SK-N-DZ (cell line): ENCODE results near the gene SLC35D1. TPM values are rescaled to one million over a fixed set of nuclear protein-coding genes. Genes with fewer than 3 reads are reported as not detected.
"Not testable (repeated sequence)": the region's sequence is repeated elsewhere in the genome, so short reads cannot be mapped to it uniquely, and the experiment has no call there.

Experiments used
- DNase-seq: peaks from one replicate; pipeline ENCODE4 v3.0.0-alpha.2; 2015; ENCODE audit warnings: low spot score
- polyA plus RNA-seq, 2 experiments: library from polyadenylated mRNA; depleted of rRNA; stranded (reverse); fragments of >200 nt; gene quantifications; 2 replicates each; pipeline ENCODE4 v1.2.3, GENCODE V29; 2014

The SLC35D1 gene
- polyA plus RNA-seq (2014; cell fraction: cytosol; rRNA removed) = 3.9 and 4.1 TPM in 2 replicates
- 6.7 and 6.9 TPM in 2 replicates for polyA plus RNA-seq (2014; cell fraction: nucleus; rRNA removed)

DNA sequence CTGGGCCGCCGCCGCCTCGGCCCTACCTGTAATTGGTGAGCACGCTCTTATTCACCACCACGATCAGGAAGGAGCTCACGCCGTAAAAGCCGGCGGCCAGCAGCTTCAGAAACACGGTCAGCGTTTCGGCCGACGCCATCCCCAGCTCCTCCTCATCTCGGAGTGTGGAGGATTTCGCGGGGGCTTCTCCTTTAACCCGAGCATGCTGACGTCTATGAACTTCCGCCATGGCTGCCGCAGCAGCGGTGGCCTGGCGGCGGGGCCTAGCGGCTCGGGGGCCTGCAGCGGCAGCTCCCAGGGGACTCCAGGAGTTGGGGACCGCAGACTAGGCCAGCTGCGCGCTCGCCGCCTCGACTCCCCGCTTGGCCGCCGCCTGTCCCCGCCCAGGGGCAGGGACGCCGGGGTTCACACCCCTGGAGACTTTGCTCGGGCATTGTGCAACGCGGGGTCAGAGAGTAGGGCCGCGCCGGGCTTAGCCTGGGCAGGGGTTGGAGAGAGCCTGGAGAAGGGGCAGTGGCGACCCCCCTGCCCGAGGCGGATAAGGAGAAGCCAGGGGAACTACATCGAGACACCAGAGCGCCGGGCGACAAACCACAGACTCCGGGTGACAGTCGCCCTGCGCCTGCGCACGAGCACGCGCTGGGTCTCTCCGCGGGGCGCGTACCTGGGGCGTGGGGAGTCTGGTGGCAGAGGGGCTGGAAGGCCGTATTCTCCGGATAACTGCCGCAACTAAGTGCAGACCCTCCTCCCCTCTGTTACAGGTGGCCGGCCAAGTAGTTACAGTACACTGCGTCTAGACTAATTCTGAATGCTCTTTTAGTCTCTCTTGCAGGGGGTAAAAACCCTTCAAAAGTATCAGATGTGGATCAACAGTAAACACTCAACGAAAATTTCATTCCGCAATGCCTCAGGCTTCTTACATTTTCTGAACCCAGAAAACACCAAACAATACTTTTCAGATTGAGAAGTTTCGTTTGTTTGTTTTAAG lies at the start of gene SLC35D1:
SLC35D1 (minus strand) TSS at position 364 of the 988 bp plus-strand sequence; CDS start at position 229, 135 bp downstream.
- peak; percentile 91 for DNase-seq

DNA sequence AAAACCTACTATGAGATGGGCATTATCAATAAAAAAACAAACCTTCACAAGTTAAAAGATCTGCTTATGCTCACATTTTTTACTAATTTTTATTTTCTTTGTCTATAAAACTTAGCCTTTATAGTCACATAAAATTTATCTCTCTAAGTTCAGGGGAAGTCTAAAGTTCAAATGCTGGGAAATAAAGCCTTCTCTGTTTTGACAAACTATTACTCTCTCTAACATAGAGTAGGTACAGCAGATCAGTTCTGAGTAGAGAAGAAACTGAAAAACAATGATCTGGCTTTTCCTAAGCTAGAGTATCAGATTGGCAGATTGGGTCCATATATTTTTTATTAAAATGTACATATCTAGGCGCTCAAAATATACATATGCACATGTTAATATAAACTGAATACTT lies 49.6 kb upstream of the SLC35D1 start:
- DNase-seq = no peak

DNA sequence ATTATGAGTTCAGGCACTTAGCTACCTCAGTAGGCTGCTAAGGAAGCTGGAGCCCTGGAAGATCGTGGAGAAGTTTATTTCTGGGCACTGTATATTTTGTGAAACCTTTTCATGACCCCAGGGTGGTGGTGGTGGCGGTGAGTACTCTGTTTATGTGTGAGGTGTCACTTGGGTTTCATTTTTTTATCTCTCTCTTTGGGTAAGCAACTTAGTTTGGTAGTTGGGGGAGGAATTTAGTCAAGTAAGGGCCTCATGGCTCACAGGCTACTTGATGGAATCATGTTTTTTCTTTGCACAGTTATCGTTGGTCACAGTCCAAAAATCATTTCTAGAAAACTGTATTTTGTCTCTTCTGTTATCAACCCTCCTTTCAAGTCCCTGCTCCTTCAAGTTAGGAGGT lies 46.9 kb upstream of the SLC35D1 start:
- no peak for DNase-seq

DNA sequence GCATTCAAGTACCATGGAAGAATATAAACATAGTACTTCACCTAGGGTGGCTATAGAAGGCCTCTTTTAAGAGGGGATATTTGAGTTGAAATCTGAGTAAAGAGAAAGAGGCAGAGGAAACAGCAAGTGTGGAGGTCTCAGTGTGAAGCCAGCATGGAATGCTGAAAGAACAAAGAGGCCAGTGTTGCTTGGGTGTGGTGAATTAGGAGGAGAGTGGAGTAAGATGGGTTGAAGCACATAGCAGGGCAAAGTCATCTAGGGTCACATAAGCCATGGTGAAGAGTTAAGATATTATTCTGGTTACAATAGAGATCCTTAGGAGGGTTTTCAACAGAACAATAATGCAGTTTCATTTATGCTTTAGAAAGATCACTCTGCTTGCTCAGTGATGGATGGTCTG lies 43.4 kb upstream of the SLC35D1 start:
- no peak for DNase-seq

DNA sequence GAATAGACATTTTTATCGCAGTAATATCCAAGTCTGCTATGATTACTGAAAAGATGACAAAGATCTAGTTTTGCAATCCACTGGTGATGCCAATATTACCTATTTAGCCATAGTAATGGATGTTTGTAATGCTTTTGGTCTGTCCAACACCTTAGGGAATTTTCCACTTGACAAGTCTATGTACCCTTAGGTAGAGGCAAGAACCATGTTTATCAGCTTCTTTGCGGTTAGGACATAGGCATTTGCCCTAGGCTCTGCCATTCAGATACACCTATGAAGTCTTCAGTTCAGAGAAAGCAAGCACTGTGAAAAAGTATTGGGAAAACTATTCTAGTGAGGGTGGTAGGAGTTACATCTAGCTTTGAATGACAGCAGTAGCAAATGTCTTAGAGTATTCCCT lies 40.2 kb upstream of the SLC35D1 start:
- DNase-seq = no peak

DNA sequence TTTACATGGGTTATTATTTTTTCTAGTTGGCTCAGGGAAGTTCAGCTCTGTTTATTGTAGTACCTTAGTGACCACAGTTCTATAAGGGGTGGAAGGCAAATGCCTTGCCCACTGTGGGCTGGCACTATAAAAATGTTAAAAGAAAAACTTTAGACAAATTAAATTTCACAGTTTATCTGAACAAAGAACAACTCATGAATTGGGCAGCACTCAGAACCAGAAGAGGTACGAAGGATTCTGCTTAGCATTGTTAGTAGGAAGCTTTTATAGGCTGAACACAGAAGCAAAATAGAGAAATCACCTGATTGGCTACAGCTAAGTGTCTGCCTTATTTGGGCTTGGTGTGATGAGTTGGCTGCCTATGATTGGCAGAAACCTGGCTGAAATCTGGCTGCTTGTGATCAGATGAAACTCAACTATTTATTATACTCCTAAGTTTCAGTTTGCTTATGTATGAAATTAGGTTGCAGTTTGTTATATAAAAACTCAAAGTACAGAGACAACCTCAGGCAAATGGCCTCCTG lies 35.8 kb upstream of the SLC35D1 start:
- no peak for DNase-seq

DNA sequence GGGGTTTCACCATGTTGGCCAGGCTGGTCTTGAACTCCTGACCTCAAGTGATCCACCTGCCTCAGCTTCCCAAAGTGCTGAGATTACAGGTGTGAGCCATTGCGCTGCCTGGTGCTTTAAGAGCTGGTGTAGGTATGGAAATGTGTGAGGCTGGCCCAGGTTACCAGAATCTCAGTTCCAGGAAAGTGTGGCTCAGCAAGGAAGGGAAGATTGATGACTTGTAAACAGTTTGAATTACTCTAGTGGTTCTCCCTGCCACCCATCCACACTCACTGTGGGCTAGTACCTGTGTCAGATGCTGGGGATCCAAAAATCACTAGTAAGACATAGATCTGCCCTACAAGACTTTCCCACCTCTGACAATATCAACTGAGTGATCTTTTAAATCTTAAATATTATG lies 34.5 kb upstream of the SLC35D1 start:
- no peak for DNase-seq

DNA sequence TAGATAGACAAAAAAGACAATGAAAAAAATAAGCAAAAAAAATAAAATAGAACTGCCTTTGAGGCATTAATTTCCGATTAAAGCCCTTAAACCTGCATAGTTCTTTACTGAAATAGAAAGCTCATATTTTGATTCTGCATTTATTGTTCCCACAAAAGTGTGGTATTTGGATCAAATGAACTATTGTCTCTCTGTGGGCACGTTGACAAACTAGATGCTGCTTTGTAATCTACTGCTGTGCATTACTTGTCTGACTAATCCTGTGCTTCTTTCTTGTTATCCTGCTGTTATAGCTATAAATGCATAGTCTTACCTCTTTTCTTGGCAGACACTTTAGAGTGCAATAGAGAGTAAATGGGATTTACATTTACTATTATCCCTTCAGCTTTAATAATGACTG lies 31.4 kb upstream of the SLC35D1 start:
- DNase-seq = no peak

DNA sequence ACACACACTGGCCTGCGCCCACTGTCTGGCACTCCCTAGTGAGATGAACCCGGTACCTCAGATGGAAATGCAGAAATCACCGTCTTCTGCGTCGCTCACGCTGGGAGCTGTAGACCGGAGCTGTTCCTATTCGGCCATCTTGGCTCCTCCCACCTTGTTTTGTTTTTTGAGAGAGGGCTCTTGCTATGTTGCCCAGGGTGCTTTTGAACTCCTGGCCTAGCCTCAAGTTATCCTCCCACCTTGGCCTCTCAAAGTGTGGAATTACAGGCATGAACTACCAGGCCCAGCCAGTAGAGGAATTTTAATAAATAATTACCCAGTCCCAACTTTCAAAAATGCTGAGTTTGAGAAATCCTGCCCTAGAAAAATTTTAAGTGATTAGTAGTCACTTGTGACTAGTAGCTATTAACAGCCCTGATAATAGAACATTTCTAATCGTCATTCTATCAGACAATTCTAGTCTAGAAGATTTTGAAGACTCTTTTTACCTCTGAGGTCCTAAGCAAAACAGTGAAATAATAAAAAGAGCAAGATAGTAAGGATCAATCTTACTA lies 30.9 kb upstream of the SLC35D1 start:
- no peak for DNase-seq

DNA sequence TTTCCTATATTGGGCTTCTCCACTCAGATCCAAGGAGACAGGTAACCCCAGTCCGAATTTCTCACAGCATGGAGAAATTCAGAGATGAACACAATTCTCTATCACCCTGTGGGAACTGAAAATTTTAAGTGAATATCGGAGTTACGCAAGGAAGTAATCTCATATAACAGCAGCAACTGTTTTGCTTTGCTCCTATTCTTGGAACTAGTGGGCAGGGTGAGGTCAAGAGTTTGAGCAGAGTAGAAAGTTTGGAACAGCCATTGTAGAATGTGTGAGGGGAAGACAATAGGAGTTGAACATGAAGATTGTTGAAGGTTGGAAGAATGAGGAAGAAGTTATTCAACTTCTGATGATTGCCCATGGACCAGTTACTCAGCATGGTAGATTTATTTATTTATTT lies 24.3 kb upstream of the SLC35D1 start:
- no peak for DNase-seq

DNA sequence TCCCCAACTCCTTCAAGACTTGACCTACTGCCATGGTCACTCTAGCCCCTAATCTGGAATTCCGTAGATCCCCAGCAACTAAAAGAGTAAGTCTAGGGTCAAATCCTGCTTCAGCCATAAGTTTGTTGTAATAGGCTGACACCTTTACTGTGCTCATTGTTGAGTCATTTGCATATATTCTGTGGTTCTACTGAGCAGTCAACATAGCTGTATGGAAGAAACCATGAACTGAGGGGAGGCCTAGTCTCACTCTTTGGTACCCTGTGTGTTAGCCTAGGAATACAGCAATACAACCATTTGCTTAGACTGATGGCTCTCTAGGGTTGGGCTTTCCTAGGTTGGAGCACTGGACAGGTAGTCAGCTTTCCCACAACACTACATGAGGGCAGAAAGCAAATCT lies 23.6 kb upstream of the SLC35D1 start:
- no peak for DNase-seq

DNA sequence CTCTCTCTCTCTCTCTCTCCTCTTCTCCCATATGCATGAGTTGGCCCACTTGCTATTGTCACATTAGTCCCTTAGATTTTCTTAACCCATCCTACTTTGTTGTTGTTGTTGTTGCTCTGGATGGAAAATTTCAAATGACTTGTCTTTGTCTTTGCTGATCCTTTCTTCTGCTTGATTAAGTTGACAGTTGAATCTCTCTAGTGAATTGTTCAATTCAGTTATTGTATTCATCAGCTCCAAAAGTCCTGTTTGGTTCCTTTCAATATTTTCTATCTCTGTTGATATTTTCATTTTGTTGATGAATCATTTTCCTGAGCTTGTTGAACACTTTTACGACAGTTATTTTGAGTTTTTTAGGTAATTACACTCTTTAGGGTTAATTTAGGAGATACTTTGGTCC lies 18.8 kb upstream of the SLC35D1 start:
- no peak for DNase-seq

DNA sequence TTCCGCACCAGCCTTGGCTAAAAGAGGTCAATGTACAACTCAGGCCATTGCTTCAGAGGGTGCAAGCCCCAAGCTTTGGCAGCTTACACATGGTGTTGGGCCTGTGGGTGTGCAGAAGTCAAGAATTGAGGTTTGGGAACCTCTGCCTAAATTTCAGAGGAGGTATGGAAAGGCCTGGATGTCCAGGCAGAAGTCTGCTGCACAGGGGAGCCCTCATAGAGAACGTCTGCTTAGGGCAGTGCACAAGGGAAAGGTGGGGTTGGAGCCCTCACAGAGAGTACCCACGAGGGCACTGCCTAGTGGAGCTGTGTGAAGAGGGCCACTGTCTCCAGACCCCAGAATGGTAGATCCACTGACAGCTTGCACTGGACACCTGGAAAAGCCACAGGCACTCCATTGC lies 13.7 kb upstream of the SLC35D1 start:
- not testable (repeated sequence) for DNase-seq

DNA sequence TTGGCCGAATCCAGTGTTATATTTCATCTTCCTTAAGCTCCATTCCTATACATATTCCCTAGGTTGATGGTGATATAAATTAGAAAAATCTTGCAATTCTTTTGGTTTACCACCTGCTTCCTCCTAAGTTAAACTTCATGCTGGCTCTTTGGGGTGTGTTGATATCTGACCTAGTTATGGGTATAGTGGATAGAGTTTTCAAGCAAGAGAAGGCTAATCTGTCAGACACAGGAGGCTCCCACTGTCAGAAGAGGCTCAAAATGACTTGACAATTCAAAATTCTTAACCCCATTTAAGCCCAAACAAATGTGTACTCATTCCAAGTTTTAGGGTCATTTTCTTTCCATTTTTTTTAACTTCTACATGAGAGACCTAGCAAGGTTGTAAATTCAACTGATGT lies 8.5 kb upstream of the SLC35D1 start:
- DNase-seq = no peak

DNA sequence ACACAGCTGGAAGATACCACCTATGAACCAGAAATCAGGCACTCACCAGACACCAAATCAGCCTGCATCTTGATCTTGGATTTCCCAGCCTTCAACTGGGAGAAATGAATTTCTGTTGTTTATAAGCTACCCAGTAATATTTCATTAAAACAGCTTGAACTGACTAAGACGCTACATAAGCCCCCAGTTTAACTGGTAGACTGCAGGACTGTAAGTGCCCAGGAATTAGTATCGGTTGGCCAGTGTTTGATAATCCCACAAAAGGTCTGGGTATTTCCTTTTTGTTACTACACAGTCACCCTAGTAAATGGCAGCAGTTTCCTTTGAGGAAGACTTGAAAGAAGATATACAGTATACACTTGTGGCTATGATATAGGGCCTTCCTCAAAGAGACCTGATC lies 7.3 kb upstream of the SLC35D1 start:
- DNase-seq = no peak

DNA sequence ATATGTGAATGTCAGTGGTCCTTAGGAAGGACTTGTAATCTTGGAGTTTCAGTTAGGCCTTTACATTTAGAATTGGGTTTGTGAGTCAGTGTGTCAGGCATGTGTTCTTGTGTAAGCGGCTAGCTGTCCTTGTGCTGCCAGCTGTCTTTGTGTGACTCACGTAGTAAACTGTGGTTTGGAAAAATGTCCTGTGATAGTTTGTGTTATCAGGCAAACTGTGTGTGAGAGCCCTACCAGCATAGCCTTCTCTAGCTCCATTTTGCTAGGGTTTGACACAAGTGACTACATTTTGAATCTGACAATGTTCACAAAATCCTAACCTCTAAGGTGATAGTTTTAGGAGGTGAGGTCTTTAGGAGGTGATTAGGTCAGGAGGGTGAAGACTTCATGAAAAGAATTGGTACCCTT lies 6.9 kb upstream of the SLC35D1 start:
- no peak for DNase-seq

DNA sequence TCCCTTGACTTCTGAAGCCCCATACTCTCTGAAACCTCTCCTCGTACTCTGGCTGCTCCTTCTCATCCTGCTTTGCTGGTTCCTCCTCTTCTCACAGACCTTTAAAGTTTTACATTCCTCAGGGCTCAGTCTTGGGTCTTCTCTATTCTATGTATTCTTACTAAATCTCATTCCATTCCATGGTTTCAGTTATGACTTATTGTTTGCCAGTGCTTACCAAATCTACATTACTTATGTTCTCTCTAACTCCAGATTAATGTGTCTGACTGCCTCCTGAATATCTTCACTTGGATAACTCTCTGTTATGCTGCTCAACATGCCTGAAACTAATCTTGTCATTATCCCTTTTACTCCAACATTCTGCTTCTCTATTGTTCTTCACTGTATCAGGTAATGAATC lies 5.4 kb upstream of the SLC35D1 start:
- no peak for DNase-seq

DNA sequence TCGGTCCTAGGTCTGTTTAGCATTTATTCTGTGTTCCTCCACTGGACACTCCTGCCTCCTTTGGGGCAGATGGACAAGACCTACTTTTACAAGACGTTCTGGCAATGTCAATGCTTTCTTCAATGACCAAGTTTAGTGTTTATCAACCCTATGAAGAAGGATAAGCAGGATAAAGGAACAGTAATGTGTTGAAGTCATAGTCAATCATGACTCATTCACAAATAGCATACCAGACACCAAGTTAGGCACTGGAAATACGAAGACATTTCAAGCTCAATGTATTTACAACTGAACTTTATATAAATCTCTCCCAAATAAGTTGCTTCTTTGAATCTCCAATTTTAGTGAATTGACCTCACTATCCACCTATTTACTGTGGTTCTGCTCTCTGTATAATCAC lies 4.8 kb upstream of the SLC35D1 start:
- no peak for DNase-seq

DNA sequence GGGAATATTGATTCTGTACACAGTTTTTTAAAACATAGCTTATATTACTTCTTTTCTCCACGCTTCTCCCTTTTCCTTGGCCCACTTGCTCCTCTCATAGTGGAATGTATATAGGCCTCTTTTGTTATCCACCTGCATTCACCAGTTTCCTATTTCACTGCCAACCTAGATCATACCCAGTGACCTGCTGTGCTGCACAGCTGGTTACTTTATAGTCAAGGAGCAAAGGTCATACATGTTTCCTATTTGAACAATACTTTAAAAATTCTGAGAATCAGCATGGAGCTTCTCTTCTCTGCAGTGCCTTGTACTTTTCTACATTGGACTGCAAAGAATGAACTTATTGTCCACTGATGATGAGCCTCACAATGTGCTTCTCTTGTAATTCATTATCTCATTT lies 4.3 kb upstream of the SLC35D1 start:
- no peak for DNase-seq

DNA sequence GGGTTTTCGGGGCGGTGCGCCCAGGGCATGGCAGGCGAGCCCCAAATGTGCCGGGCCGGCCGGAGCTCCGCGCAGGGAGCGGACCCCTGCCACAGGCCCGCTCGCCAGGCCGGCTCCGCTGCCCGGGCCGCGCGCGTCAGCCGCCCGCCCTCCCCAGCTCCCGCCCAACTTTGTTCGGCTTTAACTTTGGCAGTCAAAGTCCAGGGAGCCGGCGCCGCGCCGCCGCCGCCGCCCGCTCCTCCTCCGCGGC lies 488 bp downstream of the SLC35D1 start:
- no peak for DNase-seq

DNA sequence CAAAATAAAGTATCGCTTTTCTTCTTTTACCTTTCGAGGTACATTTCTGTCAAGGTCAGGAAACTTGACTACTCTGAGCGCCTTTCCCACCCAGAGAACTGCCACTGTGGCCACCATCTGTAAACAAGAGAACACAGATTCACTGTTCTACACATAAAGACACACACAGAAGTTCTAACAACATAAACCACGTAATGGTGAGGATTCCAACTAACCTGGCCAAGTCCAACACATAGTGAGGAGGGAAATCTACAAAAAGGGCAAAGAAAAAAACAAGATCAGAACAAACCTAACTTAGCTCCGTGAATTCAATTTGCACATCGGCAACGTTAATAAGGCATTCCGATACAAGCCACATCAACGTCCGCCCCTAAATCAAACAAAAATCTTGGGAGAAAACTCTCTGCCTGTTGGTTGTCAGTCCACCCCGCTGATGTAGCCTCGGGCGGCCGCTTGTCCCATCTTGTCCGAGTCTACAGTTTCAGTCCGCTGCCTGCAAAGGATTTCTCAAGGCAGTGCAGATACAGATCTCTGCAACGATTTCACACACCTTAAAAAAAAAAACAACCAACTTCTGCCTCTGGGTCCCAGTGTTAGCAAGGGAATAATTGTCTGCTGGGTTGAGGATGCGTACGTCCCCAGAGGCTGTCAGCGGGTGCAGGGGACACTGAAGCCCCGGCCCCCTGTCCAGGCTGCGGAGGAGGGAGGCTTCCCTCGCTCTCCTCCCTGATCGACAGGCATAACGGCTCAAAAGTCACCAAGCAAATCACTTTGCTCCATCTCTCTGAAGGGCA lies 1.0 kb downstream of the SLC35D1 start:
- peak; percentile 10 for DNase-seq

DNA sequence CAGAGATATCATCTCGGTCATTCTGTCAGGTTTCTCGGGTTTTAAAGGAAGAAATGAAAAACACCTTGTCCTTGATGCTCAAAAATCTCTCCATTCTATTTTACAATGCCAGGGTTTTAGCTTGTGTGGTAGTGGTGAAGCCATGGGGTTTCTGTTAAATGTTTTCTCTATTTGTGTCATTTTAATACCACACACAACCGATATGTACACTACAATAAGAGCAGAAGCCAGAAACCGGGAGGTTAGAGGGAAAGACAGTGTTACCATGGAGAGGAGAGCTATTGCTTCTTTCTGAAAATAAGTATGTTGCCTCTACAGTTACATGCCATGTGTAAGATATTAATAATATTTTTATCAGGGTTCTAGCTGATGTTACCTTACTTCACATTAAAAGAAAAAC lies 2.8 kb downstream of the SLC35D1 start:
- no peak for DNase-seq
